Amygdala (tissue), 56 donors: Measurements from ENCODE around the gene SELENBP1.
A peak's percentile ranks its signal among the peaks of the same experiment; 100 is the strongest.
"Not testable (repeated sequence)": the region's sequence is repeated elsewhere in the genome, so short reads cannot be mapped to it uniquely, and the experiment has no call there.

Experiments used
- DNase-seq, 56 donors: peaks; one replicate each; lab custom pipeline; 2025; lab: John Stamatoyannopoulos, UW

Gene SELENBP1

DNA sequence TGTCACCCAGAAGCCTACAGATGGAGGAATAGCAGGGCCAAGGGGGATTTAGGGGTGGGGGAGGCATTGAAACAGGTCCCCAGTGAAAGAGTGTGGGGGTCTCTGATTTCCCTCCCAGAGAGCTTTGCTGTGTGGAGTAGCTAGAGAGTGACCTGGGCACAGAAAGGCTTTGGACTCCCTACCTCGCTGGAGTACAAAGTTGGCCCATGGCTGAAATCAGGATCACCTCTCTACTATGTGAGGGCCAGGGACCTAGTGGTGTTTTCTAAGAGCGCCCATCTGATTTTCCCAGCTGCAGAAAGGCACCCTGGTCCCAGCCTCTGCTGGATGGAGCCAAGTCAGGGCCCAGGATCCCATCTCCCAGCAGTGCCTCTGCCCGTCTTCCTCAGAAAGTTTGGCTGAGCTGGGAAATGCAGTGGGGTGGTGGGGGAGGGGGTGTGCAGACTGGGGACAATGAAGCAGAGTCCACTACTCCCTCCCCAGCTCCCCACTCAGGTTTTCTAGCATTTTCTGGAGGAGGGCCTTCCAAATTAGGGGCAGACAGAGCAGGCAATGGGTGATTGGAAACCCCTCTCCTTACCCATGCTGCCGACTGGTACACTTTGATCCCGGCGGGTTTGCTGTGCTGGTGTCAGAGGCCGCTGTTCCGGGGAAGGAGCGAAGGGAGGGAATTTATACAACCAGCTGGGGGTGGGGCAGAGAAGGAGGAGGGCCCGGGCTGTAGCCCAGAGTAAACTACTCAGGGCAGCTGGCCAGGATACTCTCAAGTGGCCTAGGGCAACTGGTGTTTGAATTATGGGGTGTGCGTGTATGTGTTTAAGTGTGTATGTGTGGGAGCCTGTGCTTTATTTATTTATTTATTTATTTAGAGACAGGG, at the start of gene SELENBP1:
SELENBP1 (minus strand) TSS at position 648 of the 877 bp plus-strand sequence; CDS start at position 584, 64 bp downstream.
- DNase-seq, result peak in 47 of 56 donors; percentile 7 to 82 (median 49)

DNA sequence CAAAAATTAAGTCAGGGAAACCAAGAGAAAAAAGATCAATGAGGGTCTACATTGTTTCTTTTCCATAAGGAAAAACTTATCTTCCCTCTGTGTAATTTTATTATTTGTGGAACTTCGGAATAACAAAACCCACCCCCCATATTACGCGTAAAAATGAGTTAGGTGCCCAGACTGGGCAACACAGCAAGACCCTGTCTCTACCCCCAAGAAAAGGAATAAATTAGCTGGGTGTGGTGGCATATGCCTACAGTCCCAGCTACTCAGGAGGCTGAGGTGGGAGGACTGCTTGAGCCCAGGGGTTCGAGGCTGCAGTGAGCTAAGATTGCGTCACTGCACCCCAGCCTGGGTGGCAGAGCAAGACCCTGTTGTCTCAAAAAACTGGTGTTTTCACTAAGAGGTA, 47.3 kb upstream of the SELENBP1 start:
- DNase-seq, result no peak

DNA sequence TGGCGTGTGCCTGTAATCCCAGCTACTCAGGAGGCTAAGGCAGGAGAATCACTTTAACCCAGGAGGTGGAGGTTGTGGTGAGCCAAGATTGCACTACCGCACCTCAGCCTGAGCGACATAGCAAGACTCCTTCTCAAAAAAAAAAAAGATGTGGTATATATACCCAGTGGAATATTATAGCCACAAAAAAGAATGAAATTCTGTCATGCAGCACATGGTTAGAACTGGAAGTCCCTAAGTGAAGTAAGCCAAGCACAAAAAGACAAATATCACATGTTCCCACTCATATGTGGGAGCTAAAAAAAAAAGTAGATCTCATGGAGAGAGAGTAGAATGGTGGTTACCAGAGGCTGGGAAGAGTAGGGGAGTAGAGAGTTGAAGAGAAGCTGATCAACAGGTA, 45.6 kb upstream of the SELENBP1 start:
- DNase-seq, result no peak

DNA sequence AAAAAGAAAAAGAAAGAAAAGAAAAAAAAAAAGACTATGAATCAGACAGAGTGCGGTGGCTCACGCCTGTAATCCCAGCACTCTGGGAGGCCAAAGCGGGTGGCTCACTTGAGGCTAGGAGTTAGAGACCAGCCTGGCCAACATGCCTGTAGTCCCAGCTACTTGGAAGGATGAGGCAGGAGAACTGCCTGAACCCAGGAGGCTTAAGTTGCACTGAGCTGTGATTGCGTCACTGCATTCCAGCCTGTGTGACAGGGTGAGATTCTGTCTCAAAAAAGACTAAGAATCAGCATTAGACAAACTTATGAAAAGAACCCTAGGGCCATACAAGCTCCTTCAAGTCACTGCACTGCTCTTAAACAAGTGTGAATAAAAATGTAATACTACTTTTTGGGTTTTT, 43.7 kb upstream of the SELENBP1 start:
- no peak for DNase-seq

DNA sequence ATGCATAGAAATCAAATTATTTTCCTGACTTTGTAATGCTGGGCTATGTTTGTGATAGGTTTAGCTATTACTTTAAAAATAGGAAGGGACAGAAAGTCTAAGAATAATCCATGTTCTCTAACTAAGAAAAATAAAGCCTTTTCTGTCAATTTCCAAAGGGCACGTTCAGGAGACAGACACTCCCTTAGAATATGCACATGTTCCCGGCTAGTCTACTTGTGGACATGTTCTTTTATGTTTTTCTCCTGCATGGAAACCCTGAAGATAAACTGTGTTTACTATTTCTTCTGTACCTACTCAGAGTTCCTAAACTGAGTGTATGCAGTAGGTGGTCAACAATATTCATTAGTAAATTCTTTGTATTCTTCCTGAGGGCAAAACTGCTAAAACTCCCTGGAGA, 39.4 kb upstream of the SELENBP1 start:
- DNase-seq, result no peak

DNA sequence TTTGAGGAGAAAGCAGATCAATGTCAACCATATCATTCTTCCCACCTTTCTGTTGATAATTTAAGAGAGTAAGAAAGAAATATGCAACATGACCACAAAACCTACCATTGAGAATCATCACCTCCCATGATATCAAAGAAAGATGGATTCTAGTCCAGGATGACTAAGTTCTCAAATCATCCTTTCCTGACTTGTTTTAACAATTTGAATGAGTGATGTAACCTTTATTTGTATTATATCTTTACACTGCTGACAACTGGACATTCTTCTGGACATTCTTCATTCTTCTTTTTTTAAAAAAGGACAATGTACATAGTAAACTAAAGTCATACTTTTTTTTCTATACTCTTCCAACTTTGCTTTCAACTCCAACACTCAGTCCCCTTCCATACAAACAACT, 36.4 kb upstream of the SELENBP1 start:
- DNase-seq, result no peak

DNA sequence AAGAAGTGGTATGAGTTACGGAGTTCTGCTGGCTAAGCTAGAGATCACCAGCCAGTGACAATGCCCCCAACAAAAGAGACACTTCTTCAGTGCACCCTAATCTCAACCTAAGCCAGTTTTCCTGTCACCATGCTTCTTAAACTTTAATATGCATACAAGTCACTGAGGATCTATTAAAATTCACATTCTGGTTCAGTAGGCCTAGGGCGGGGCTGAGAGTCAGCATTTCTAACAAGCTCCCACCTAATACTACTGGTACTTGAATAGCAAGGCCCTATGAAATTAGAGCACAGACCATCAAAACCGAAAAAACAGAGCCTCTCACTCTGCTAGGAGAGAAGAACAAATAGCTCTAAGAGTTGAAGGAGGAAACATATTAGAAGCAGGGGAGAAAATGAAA, 34.8 kb upstream of the SELENBP1 start:
- DNase-seq, result no peak

DNA sequence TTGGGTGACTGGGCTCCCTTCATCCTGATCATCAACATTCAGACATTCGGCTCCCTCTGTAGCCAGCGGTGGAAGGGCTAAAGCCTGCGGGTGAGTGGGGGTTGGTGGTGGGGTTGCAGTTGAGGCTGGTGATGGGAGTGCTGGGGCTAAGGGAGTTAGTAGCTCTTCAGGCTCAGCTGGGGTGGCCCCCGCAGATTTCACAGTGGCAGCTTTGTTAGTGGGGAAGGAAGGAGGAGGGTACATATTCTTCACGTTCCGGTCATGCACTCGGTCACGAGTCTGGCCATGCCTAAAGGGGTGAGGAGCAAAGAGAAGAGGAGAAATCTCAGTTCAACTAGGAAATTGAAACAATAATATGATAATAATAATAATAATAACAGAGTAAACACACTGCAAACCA, 33.7 kb upstream of the SELENBP1 start:
- DNase-seq, result peak in 18 of 56 donors; percentile 1 to 48 (median 13)

DNA sequence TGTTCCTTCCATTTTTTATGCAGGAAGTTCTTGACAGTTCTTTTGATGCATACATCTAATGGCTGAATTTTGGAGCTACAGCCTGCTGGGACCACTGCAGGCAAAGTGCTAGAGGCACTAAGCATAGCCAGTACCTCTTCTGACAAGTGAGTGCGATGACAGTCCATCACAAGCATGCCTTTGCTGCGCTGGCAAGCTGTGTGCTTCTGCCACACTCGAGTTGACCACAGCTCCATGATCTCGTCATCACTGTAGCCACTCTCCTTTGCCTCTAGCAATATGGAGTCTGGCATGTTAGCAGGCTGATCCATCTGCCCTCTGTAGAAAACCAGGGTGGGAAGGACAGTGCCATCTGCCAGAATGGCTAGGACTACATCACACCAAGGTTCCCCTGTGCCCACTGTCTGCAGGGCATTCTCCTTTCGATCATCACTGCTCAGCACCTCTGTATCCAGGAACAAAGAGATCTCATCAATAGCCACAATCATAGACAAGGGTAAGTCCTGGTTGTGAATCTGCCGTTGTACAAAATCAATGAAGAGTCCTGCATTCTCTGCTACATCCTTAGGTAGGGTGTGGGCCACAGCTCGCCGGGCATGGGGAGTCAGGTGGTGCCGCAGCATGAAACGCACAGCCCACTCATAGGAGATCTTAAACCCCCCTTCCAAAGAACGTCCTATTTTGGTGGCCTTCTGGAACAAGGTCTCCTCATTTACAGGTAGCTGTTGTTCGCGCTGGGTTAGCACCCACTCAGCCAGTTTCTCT, 32.9 kb upstream of the SELENBP1 start:
- no peak for DNase-seq

DNA sequence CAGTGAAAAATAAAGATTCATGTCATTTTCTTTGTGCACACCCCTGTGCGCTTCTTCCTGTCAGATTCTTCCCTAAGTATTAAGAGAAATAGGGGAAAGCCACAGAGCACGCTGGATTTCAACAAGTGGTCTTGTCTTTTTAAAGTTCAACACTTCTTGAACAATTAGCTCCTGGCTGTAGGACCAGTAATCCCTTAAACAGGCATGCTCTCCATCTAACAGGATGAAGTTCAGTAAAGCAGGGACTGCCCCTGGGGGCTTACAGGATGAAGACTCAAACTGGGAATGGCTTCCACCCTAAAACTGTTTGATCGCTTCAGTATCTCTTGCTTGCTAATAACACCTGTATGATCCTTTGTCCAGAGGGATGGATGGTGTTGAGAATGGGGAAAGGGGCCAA, 31.1 kb upstream of the SELENBP1 start:
- no peak for DNase-seq

DNA sequence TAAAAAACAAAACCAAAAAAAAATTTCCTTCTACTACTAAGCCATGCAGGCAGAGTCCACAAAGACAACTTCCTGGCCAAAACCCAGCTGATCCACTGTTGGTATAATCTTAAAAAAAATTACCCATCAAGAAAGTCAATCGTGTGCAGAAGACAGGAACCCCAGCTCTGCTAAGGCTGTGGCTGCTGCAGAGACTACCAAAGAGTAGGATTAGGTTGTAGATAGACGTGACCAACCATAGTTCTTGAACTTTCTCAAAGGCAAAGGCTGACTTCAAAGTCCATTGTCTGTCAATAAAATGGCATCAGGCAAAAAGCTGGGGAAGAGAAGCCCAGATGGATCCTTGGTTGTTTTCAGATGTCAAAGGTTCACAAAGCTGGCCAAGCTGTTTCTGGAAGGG, 30.3 kb upstream of the SELENBP1 start:
- no peak for DNase-seq

DNA sequence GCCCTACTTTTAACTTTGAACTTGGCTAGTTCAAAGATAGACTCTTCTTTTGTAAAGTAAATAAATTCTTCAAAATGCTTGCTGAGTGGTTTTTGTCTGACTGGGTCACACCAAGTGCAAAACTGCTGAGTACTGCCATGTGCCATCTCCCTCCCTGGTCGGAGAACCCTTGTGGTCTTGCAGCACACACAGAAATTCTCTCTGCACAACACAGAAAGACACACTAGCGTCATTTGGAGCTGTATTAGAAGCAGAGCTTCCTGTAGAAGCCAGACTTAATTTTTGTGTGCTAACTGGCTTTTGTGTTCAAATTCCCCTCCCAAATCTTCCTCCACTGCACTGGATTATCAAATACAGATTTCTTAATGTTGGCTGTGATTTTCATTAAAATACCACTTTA, 29.4 kb upstream of the SELENBP1 start:
- DNase-seq, result no peak

DNA sequence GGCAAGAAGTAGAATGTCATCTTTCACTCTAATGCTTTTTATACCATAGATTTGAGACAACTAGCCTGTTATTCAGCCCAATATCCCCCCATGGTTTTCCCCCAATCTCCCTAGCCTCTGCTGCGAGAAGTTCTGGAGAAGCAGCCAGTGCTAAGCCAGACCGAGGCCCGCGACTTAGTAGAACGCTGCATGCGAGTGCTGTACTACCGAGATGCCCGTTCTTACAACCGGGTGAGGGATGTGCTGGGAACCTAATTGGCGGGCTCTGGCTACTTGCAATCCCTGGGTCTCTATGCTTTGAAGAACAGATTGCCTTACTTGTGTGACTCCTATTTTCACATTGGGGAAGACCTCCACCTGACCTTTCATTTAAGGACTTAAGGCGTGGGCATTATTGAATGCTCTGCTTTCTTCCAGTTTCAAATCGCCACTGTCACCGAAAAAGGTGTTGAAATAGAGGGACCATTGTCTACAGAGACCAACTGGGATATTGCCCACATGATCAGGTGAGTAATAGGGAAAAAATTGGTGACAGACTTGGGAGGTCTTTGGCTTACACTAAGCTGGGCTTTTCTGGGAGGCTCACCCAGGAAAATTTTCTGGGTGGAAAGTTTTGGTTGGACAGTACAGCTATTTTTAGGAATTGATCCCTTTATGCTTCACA, 28.8 kb upstream of the SELENBP1 start:
- no peak for DNase-seq

DNA sequence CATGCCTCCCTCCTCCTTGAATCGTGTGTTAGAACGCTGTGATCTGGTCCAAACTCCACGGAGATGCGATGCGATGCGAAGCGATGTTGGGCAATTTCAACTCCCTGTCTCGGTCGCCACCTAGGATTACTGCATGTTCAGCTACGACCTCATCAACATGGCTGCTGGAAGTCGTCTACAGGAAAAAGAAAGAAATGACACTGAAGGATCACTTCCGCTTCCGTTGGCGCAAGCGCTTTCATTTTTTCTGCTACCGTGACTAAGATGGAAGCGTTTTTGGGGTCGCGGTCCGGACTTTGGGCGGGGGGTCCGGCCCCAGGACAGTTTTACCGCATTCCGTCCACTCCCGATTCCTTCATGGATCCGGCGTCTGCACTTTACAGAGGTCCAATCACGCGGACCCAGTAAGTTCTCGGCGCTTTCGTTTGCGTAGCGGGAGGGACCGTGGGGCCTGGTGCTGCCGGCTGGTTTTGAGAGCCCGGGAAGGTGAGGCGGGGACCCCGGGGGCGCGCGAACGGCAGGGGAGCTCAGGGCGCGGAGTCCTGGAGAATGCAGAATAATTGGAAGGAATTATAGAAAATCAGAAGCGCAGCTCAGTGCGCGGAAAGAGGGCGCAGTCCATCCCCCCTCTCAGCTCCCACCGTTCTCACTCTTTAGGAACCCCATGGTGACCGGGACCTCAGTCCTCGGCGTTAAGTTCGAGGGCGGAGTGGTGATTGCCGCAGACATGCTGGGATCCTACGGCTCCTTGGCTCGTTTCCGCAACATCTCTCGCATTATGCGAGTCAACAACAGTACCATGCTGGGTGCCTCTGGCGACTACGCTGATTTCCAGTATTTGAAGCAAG, 27.0 kb upstream of the SELENBP1 start, which contains the start of gene PSMB4:
PSMB4 (plus strand) TSS at position 250 of the 848 bp plus-strand sequence; CDS start at position 265, 15 bp downstream.
- peak; percentile 24 to 97 (median 82) for DNase-seq

DNA sequence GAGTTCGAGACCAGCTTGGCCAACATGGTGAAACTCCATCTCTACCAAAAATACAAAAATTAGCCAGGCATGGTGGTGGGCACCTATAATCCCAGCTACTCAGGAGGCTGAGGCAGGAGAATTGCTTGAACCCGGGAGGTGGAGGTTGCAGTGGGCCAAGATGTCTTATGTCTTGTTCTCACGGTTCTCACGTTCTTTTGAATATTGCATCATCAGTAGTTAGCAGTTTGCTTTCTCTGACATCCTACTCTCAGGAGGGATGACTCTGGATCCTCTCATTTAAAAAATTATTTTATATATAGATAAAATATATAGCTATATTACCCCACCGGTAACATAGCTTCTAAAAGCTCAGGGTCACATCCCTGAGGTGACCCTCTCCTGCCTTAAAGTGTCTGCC, 23.8 kb upstream of the SELENBP1 start:
- not testable (repeated sequence) for DNase-seq

DNA sequence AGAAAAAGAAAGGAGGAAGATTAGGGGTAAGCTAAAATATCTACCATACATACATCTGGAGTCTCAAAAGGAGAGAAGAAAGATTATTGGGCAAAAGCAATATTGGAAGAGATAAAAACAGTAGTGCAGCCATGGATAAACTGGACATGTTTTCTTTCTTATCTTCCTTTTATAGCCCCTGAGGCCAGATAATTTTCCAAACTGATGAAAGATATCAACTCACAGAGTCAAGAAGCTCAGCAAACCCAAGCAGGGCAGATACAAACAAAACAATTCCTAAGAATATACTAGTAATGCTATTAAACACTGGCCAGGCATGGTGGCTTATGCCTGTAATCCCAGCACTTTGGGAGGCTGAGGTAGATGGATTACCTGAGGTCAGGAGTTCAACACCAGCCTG, 21.1 kb upstream of the SELENBP1 start:
- no peak for DNase-seq

DNA sequence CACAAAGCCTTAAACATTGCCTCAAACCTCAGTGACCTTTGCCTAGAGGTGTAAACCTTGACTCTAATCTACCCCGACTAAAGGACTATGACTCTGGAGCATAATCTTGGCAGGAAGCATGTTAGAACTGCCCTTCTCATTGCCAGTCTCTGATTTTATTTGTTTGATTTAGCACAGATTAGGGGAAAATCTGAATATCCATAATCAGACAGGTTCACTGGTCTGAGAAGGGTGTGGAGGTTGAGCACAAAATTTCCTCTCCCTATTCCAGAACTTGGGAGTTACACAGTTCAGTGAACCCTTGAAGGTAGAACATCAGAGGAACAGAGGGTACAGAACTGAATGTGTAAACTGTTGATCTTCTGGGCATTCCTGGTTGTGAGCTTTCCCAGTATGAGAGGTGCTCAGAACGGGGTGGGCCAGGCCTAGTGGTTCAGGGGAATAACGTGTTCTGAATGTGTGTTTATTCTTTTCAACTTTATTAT, 18.6 kb upstream of the SELENBP1 start:
- DNase-seq, result no peak

DNA sequence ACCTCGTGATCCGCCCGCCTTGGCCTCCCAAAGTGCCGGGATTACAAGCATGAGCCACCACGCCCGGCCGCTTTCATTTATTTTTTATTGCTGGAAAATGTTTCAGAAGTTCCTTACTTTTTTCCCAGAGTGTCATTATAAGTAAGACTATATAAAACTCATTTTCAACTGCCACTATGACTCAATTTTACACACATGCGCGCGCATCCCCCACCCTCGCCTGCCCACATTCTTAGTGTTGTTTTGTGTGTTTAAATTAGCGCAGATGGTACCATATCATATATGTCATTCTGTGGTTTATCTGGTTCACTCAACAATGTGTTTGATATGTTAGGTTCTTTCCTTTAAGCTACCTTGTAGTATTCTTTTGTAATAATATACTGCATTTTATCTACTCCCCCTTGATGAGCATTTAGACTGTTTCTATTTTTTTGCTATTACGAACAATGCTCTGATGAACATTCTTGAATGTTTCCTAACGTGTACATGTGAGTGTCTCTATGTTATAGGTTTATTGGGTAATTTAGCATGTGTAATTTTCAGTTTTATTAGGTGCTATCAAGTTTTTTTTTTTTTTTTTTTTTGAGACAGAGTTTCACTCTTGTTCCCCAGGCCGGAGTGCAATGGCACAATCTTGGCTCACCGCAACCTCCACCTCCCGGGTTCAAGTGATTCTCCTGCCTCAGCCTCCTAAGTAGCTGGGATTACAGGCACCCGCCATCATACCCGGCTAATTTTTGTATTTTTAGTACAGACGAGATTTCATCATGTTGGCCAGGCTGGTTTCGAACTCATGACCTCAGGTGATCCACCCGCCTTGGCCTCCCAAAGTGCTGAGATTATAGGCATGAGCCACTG, 17.9 kb upstream of the SELENBP1 start:
- not testable (repeated sequence) for DNase-seq

DNA sequence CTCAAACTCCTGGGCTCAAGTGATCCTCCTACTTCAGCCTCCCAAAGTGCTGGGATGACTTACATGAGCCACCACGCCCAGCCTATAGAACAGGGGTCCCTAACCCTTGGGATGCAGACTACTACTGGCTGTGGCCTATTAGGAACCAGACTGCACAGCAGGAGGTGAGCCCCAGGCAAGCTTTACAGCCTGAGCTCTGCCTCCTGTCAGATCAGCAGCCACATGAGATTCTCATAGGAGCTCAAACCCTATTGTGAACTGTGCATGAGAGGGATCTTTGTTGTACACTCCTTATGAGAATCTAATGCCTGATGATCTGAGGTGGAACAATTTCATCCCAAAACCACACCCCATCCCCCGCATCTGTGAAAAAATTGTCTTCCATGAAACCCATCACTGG, 13.5 kb upstream of the SELENBP1 start:
- no peak for DNase-seq
